WTC11 (cell line): ENCODE results near the gene SYMPK.

ENCODE experiments used
- CTCF ChIP-seq: fragments of 200-600 bp; IDR thresholded peaks from 2 replicates; pipeline ENCODE4 v1.8.0; 2022; ENCODE audit warnings: antibody characterized with exemption
- MAX ChIP-seq: sonication (generic); formaldehyde crosslinking; IDR thresholded peaks from 2 replicates; pipeline ENCODE4 v1.8.0; 2022; ENCODE audit warnings: mild to moderate bottlenecking, missing genetic modification reagents
- NR2C2 ChIP-seq: sonication (generic); formaldehyde crosslinking; IDR thresholded peaks from 2 replicates; pipeline ENCODE4 v1.8.0; 2022; ENCODE audit warnings: mild to moderate bottlenecking, missing genetic modification reagents
- NR3C1 ChIP-seq: sonication (generic); formaldehyde crosslinking; conservative IDR thresholded peaks from 2 replicates; pipeline ENCODE4 v1.8.1; 2023; ENCODE audit warnings: low read depth, mild to moderate bottlenecking, missing genetic modification reagents
- SP1 ChIP-seq: sonication (generic); formaldehyde crosslinking; conservative IDR thresholded peaks from 2 replicates; pipeline ENCODE4 v1.8.1; 2022; ENCODE audit warnings: missing genetic modification reagents

GRCh38 chr19:45804140-45804958 is 58.6 kb downstream of the SYMPK start:
- TF ChIP-seq CTCF (no peak), NR3C1 (CRISPR knock-in tag) (no peak), SP1 (CRISPR knock-in tag) (no peak), MAX (CRISPR knock-in tag) (no peak), NR2C2 (CRISPR knock-in tag) (no peak)
